ENCODE results near the gene MAP3K20. TPM values are rescaled to one million over a fixed set of nuclear protein-coding genes. Genes with fewer than 3 reads are reported as not detected.

The MAP3K20 gene
- total RNA-seq, 2 experiments from 2014 or later = 8.0 to 10.2 TPM

- ATAC-seq (no peak), DNase-seq (no peak)
- no peak overlapping the region for H3K27ac Mint-ChIP-seq
- H3K27me3 Mint-ChIP-seq = peaks cover 16% of the 10 kb centered on the region
- H3K9me3 Mint-ChIP-seq = no peaks in the 10 kb centered on the region
- no peaks in the 10 kb centered on the region for H3K4me1 Mint-ChIP-seq (ENCODE audit: low read depth)
- ChIA-PET CTCF (interaction anchor here (4.5 kb wide), 1 partner anchor 150 kb away, joined by 16 read pairs; no protein-coding TSS in a partner anchor), POLR2A (no interaction called here)
- intact Hi-C loops (cut with micrococcal nuclease) = no loop called here
- TF ChIP-seq, protein P1, sequence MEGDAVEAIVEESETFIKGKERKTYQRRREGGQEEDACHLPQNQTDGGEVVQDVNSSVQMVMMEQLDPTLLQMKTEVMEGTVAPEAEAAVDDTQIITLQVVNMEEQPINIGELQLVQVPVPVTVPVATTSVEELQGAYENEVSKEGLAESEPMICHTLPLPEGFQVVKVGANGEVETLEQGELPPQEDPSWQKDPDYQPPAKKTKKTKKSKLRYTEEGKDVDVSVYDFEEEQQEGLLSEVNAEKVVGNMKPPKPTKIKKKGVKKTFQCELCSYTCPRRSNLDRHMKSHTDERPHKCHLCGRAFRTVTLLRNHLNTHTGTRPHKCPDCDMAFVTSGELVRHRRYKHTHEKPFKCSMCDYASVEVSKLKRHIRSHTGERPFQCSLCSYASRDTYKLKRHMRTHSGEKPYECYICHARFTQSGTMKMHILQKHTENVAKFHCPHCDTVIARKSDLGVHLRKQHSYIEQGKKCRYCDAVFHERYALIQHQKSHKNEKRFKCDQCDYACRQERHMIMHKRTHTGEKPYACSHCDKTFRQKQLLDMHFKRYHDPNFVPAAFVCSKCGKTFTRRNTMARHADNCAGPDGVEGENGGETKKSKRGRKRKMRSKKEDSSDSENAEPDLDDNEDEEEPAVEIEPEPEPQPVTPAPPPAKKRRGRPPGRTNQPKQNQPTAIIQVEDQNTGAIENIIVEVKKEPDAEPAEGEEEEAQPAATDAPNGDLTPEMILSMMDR (IDR thresholded peaks at IDR 0.05) = no peak
- H3K36me3 Mint-ChIP-seq (ENCODE audit: low read depth) = no peaks in the 10 kb centered on the region
- no peak overlapping the region for H3K4me3 Mint-ChIP-seq
Measured at GRCh38 chr2:173059971-173060461, 15.6 kb upstream of the MAP3K20 start.

GRCh38 chr2:173062801-173063200 lies 12.8 kb upstream of the MAP3K20 start:
- DNase-seq = no peak
- no peak for ATAC-seq
- Mint-ChIP-seq H3K27ac (no peak overlapping the region), H3K9me3 (no peaks in the 10 kb centered on the region), H3K36me3 (ENCODE audit: low read depth) (no peaks in the 10 kb centered on the region), H3K4me1 (ENCODE audit: low read depth) (no peaks in the 10 kb centered on the region), H3K27me3 (peaks cover 17% of the 10 kb centered on the region), H3K4me3 (no peak overlapping the region)
- ChIA-PET POLR2A (no interaction called here), CTCF (interaction anchor here (4.5 kb wide), 1 partner anchor 148 kb away, joined by 16 read pairs; no protein-coding TSS in a partner anchor)
- intact Hi-C loops (cut with micrococcal nuclease) = no loop called here
- TF ChIP-seq, protein P1 (IDR thresholded peaks at IDR 0.05) = no peak

GRCh38 chr2:173064151-173064805 lies 11.4 kb upstream of the MAP3K20 start:
- no peak for ATAC-seq
- H3K9me3 Mint-ChIP-seq = no peaks in the 10 kb centered on the region
- intact Hi-C loops (cut with micrococcal nuclease) = no loop called here
- peaks cover 18% of the 10 kb centered on the region for H3K27me3 Mint-ChIP-seq
- TF ChIP-seq, protein P1 (IDR thresholded peaks at IDR 0.05) = no peak
- H3K27ac Mint-ChIP-seq = no peak overlapping the region
- no peak for DNase-seq
- no peaks in the 10 kb centered on the region for H3K36me3 Mint-ChIP-seq (ENCODE audit: low read depth)
- POLR2A ChIA-PET = no interaction called here
- no peak overlapping the region for H3K4me3 Mint-ChIP-seq
- CTCF ChIA-PET = interaction anchor here (1.2 to 2.6 kb wide), 2 partner anchors 36 to 146 kb away, joined by 3 to 7 read pairs; no protein-coding TSS in a partner anchor
- H3K4me1 Mint-ChIP-seq (ENCODE audit: low read depth) = no peaks in the 10 kb centered on the region

DNA sequence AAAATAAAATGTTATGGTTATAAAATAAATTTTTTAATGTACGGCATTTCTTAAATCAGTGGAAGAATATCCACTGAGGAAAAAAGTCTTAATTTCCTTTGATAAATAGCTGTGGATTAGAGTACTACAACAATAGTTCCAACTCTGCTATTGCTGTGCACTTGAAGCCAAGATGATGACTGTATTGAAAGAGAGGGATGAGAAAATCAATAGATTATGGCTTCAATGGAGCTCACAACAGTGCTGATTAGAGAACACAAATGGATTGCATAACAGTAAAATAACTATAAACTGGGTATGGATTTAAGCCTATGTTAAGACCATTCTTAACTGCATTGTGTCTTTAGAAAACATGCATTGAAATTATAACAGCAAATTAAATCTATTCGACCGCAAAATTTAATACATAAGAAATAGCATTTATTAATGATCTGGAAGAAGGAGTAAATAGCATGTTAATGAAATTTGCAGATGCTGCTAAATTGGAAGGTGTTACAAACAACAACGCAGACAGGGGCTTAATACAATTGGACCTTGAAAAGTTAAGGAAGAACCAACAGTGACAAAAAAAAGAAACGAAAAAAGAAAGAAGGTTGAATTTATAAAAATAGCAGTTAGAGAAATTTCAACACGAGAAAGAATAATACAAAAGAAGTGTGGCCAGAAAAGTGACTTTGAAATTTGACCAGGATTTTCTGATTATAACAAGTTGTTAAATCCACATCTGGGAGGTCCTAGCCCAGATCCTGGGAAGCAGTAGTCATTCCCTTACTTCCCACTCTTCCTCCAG lies 8.6 kb upstream of the MAP3K20 start:
- Mint-ChIP-seq H3K27ac (no peak overlapping the region), H3K9me3 (no peaks in the 10 kb centered on the region), H3K36me3 (ENCODE audit: low read depth) (no peaks in the 10 kb centered on the region), H3K4me3 (no peak overlapping the region), H3K4me1 (ENCODE audit: low read depth) (no peaks in the 10 kb centered on the region), H3K27me3 (peaks cover 33% of the 10 kb centered on the region)
- TF ChIP-seq, protein P1 (IDR thresholded peaks at IDR 0.05) = no peak
- ChIA-PET CTCF (interaction anchor here (2.6 kb wide), 1 partner anchor 39 kb away, joined by 7 read pairs; no protein-coding TSS in a partner anchor), POLR2A (no interaction called here)
- DNase-seq (no peak), ATAC-seq (no peak)
- intact Hi-C loops (cut with micrococcal nuclease) = no loop called here

Measured in activated CD8-positive, alpha-beta T cell treated with anti-CD3 and anti-CD28 coated beads for 36 hours (primary cell).